NCI-H345 treated with DMSO at 0.1 percent for 48 hours (cell line): Measurements from ENCODE around the gene RCSD1.

ENCODE experiments used
- DNase-seq: peaks from one replicate; lab custom pipeline; 2025; ENCODE audit not compliant: unreplicated experiment; lab: John Stamatoyannopoulos, UW

RCSD1 gene

GRCh38 chr1:167640051-167640450, 10.0 kb downstream of the RCSD1 start:
- no peak for DNase-seq

- no peak for DNase-seq
Observed at GRCh38 chr1:167641786-167642500, 11.9 kb downstream of the RCSD1 start.

- no peak for DNase-seq
Observed at GRCh38 chr1:167642501-167642826, 12.4 kb downstream of the RCSD1 start.

GRCh38 chr1:167643441-167643840, 13.4 kb downstream of the RCSD1 start:
- no peak for DNase-seq

GRCh38 chr1:167644551-167644950, 14.5 kb downstream of the RCSD1 start:
- DNase-seq = no peak

- no peak for DNase-seq
Observed at GRCh38 chr1:167645140-167645541, 15.1 kb downstream of the RCSD1 start.

- no peak for DNase-seq
Observed at GRCh38 chr1:167645625-167646414, 15.8 kb downstream of the RCSD1 start.

GRCh38 chr1:167648252-167648849, 18.3 kb downstream of the RCSD1 start:
- no peak for DNase-seq

GRCh38 chr1:167648978-167649744, 19.1 kb downstream of the RCSD1 start:
- no peak for DNase-seq

GRCh38 chr1:167650269-167651160, 20.5 kb downstream of the RCSD1 start:
- DNase-seq = no peak

- DNase-seq = no peak
Observed at GRCh38 chr1:167651161-167651693, 21.2 kb downstream of the RCSD1 start.

GRCh38 chr1:167654975-167655575, 25.0 kb downstream of the RCSD1 start:
- DNase-seq = no peak

- no peak for DNase-seq
Observed at GRCh38 chr1:167656657-167657056, 26.6 kb downstream of the RCSD1 start.

- no peak for DNase-seq
Observed at GRCh38 chr1:167658574-167659328, 28.7 kb downstream of the RCSD1 start.

GRCh38 chr1:167659450-167659849, 29.4 kb downstream of the RCSD1 start:
- no peak for DNase-seq

- no peak for DNase-seq
Observed at GRCh38 chr1:167659881-167660280, 29.8 kb downstream of the RCSD1 start.

GRCh38 chr1:167661527-167662426, 31.7 kb downstream of the RCSD1 start:
- no peak for DNase-seq
